CD4-positive, alpha-beta T cell treated with Interleukin-10 for 1 hour (primary cell): Measurements from ENCODE around the gene DOC2B.
"Not testable (repeated sequence)": the region's sequence is repeated elsewhere in the genome, so short reads cannot be mapped to it uniquely, and the experiment has no call there.

Source experiments
- DNase-seq: peaks from one replicate; pipeline ENCODE4 v3.0.0-alpha.2; 2020

Gene DOC2B

GRCh38 chr17:210402-210801 lies 29.0 kb upstream of the DOC2B start:
- no peak for DNase-seq

DNA sequence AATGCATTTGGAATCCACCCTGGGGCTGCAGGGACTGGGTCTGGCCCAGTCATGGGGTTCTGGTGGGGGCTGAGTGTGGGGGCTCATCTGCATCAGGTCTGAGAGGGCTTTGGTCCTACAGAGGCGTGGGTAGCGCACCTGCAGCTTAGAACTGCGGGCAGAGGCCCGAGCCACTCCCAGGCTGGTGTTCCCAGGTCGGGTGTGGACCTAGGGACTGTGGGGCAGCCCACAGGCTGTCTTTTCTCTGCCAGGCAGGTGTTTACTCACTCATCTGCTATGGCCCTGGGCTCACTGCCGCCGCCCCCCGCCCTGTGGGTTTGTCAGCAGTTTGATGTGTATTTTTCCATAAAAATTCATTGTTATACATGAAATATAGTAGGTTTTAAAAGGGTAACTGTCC lies 27.0 kb upstream of the DOC2B start:
- no peak for DNase-seq

DNA sequence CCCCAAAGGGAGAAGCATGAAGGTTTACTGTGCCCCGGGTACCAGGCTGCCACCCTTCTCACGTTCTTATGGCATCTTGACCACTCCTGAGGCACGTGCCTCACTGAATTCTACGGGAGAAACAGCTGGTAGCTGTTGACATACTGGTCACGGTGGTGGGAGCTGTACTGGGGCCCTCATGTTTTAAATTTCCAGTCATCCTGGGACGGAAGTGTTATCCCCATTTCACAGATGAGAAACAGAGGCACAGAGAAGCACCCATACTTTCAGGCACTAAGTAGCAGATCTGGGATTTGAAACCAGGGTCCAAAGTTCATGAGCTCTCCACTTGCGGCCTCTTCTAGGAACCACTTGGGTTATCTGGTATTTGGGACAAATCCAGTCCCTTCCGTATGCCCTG lies 26.3 kb upstream of the DOC2B start:
- no peak for DNase-seq

DNA sequence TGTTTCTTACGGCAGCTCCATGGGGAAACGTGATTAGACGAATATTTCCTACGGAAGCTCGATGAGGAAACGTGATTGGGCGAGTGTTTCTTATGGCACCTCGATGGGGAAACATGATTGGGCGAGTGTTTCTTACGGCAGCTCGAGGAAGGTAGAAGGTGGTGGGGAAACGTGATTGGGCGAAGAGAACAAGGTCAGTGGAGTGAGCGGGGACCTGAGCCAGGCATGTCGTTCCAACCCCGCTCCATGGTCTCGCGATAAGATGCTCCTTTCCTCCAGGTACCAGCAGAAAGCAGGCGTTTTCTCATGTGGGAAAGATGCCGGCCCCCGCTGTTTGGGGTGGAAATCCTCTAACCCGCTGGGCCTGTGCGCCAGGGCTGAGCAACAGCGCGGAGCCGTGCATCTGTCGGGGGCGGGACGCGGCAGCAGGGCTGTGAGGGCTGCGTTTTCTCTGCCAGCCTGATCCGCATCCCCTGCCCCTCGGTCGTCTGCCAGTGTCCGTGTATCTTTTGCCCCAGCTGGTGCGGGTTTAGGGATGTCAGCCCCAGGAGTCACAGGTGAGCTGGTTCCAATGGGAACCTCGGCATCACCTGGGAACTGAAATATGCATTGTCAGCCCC lies 25.6 kb upstream of the DOC2B start:
- DNase-seq: no peak

- not testable (repeated sequence) for DNase-seq
Measured at GRCh38 chr17:206484-206883, 25.0 kb upstream of the DOC2B start.

- no peak for DNase-seq
Measured at GRCh38 chr17:205817-206216, 24.4 kb upstream of the DOC2B start.

DNA sequence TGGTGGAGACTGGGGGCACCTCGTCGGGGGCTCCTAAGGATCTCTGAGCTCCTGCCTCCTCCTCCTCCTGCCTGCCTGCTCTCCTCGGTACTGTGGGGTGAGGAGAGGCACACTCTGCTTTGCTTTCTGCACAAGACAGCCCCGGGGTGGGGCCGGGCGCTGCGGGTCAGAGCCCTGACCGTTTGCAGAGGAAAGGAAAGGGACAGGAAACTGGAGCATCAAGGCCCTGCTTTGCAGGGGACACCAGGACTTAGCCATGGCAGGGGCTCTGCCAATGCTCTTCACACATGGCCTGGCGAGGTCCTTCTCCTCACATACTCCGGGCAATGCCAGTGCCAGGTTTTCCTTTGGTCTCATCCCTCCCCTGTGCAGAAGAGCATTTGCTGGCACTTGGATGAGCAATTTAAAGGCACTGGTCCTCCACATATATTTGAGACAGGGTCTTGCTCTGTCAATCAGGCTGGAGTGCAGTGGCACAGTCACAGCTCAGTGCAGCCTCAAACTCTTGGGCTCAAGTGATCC lies 23.8 kb upstream of the DOC2B start:
- DNase-seq: no peak

GRCh38 chr17:204427-205147 lies 23.1 kb upstream of the DOC2B start:
- DNase-seq: no peak

DNA sequence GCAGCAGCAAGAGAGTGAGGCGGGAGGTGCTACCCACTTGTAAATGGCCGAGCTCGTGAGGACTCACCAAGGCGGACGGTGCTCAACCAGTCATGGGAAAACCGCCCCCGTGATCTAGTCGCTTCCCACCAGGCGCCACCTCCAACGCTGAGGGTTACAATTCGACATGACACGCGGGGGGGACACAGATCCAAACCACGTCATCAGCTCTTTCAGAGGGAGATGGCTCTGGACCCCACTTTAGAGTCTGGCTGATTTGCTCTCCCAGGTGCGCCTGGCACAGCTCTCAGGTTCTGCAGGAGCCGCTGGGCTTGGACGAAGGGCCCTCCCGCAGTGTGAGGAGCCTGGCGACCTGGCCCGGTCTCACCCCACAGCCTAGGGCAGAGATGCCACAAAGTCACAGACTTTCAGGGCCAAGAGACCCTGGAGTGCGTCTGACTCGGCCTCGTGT lies 21.1 kb upstream of the DOC2B start:
- no peak for DNase-seq

DNA sequence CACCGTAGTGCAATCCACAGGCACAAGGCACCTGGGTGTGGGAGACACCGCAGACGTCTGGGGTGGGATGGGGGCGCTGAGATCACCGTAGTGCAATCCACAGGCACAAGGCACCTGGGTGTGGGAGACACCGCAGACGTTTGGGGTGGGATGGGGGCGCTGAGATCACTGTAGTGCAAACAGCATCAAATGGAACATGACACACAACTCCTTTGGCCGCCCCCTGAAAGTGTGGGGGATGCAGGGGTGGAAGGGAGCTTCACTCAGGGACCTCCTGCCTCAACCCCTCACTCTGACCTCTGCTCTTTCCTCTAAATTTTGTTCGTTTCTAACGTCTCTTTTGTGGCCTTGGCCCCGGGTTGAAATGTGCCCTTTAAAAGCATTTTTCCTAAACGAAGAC lies 20.3 kb upstream of the DOC2B start:
- DNase-seq: not testable (repeated sequence)

DNA sequence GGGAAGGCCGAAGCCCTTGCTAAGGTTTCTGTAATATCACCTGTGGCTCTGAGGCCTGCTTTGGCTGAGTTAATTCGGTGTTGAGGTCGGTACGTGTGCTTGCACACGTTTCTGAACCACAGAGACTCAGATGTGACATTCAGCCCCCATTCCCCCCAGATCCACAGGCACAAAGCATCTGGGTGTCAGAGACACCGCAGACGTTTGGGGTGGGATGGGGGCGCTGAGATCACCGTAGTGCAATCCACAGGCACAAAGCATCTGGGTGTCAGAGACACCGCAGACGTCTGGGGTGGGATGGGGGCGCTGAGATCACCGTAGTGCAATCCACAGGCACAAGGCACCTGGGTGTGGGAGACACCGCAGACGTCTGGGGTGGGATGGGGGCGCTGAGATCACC lies 19.8 kb upstream of the DOC2B start:
- not testable (repeated sequence) for DNase-seq

- DNase-seq: no peak
Measured at GRCh38 chr17:200586-200985, 19.1 kb upstream of the DOC2B start.

DNA sequence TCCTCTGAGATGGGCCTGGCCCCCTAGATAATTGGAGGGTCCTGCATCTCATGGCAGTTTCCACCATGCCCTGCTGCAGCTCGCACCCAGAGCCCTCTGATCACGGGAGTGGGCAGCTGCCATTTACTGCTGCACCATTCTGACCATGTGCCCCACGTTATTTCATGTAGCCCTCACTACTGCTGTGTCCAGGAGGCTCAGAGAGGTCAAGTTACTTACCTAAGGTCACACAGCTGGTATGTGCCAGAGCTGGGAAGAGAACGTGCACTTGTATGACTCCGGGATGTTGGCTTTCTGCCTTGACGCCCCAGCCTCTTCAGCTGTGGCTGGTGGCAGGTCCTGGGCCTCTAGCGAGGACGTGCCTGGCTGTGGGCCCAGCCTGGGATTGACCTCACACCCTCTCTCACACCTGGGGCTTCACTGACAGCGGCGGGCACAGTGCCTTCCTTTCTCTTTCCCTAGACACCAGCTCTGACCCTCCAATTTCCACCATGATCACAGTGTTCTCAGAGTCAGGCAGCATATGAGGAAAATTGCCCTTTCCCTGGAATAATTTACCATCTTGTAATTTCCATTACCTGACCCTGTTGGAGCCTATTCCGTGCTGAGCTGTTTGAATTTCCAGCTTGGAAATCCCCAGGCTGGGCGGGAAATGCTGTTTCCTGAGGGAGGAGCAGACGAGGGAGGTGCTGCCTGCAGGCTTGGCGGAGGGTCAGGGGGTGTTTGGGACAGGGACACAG lies 18.5 kb upstream of the DOC2B start:
- DNase-seq: no peak

DNA sequence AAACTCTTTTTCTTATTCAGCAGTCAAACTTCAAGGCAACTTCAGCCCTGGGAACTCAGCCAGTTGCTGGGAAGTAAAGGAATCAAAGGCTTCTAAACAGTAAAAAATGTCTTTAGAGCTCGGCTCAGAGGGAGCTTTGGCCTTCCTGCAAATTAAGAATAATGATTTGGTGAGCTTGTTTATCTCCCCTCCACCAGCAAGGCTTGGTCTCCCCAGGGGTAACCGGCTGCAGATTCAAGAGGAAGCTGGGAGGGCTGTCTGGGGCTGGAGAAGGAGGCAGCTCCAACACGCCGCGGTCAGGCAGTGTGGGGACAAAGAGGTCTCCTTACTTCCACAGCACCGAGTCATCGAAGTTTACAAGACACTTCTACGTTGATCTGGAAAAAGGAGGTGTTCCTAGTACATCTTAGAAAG lies 17.7 kb upstream of the DOC2B start:
- DNase-seq: no peak

- DNase-seq: not testable (repeated sequence)
Measured at GRCh38 chr17:198225-198624, 16.8 kb upstream of the DOC2B start.

DNA sequence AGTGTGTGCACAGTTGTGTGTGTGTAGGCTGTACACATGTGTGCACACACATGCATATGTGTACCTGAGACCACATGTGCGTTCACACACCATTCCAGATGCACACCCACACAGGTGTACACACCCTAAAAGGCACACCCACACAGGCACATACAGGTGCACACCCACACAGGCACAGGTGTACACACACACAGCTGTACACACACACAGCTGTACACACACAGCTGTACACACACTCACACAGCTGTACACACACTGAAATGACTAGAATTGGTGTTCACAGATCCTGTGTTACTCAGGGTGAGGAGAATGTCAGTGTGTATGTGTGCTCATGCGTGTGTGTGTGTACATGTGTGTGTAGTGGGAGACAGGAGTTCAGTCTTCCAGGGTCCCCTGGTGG lies 15.9 kb upstream of the DOC2B start:
- DNase-seq: no peak

- DNase-seq: no peak
Measured at GRCh38 chr17:194828-195602, 13.6 kb upstream of the DOC2B start.

GRCh38 chr17:193841-194806 lies 12.7 kb upstream of the DOC2B start:
- DNase-seq: no peak

DNA sequence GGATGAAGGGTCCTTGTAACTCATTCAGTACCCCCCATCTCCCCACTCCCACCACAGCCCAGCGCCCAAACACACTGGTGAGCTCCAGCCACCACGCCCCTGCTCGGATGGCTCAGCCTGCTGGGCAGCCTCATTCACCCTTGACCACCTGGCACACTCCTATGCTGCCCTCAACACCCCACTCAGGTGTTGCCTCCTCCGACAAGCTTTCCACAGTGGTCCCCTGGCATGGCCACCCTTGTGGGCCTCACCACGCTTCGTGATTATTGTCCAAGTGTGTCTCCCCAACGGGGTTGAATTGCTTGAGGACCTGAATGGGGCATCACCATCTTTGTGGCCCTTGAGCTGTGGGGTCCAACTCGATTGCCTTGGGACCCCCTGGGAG lies 12.0 kb upstream of the DOC2B start:
- no peak for DNase-seq

GRCh38 chr17:192666-193425 lies 11.4 kb upstream of the DOC2B start:
- DNase-seq: no peak

DNA sequence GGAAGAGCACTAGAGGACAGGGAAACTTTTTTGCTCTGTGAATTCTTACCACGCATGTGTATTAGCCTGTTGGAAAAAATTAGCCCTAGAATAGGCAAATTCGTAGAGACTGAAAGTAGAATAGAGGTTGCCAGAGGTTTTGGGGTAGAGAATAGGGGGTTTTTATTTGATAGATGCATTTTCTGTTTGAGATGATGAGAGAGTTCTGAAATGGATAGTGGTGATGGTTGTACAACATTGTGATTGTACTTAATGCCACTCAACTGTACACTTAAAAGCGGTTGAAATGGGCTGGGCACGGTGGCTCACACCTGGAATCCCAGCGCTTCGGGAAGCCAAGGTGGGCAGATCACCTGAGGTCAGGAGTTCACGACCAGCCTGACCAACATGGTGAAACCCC lies 8.0 kb upstream of the DOC2B start:
- DNase-seq: no peak
